Measurements from ENCODE around the gene BRD3OS.

DNA sequence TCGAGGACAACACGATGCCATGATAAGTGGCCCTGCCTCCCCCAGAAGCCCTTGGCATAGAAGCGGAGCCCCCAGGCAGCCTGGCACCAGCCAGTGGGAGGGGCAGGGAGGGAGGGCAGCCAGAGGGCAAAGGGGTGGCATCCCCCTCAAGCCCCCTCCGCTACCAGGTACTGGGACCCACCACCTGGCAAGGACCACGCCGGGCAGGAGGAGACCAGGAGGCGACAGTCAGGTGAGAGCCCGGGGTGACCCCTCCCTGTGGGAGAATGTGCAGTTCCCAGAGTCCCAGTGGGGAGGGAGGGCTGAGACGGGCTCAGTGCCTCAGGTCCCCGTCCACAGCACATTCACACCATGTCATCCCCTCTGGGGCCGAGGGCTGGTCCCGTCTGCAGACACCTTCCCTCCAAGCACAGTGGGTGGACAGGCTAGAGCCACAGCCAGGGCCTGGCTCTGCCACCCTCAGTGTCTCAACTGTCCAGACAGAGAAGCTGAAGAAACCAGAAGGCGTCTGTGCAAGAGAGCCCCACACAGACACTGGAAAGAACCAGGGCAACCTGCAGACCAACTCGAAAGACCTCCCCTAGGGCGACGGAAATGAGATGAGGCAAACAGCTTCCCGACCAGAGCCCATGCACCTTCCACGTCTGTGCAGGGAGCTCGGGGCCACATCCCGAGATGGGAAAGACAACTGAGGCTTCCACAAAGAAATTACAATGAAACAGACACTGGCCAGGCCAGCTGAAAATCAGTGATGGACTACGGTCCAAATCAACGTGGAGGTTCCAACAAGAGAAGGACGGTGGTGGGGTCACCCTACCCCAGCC is 31.4 kb downstream of the BRD3OS start:
- TF ChIP-seq ZFP30 (CRISPR knock-in tag; IDR thresholded peaks at IDR 0.05): no peak
- TF ChIP-seq ZNF70 (CRISPR knock-in tag; IDR thresholded peaks at IDR 0.05): no peak
- no peak for TF ChIP-seq RARB (CRISPR knock-in tag; IDR thresholded peaks at IDR 0.05)
- TF ChIP-seq, protein P1, sequence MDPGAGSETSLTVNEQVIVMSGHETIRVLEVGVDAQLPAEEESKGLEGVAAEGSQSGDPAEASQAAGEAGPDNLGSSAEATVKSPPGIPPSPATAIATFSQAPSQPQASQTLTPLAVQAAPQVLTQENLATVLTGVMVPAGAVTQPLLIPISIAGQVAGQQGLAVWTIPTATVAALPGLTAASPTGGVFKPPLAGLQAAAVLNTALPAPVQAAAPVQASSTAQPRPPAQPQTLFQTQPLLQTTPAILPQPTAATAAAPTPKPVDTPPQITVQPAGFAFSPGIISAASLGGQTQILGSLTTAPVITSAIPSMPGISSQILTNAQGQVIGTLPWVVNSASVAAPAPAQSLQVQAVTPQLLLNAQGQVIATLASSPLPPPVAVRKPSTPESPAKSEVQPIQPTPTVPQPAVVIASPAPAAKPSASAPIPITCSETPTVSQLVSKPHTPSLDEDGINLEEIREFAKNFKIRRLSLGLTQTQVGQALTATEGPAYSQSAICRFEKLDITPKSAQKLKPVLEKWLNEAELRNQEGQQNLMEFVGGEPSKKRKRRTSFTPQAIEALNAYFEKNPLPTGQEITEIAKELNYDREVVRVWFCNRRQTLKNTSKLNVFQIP (CRISPR knock-in tag; IDR thresholded peaks at IDR 0.05; ENCODE audit: borderline replicate concordance, low read depth): no peak
- TF ChIP-seq, protein P2, sequence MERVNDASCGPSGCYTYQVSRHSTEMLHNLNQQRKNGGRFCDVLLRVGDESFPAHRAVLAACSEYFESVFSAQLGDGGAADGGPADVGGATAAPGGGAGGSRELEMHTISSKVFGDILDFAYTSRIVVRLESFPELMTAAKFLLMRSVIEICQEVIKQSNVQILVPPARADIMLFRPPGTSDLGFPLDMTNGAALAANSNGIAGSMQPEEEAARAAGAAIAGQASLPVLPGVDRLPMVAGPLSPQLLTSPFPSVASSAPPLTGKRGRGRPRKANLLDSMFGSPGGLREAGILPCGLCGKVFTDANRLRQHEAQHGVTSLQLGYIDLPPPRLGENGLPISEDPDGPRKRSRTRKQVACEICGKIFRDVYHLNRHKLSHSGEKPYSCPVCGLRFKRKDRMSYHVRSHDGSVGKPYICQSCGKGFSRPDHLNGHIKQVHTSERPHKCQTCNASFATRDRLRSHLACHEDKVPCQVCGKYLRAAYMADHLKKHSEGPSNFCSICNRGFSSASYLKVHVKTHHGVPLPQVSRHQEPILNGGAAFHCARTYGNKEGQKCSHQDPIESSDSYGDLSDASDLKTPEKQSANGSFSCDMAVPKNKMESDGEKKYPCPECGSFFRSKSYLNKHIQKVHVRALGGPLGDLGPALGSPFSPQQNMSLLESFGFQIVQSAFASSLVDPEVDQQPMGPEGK (CRISPR knock-in tag; IDR thresholded peaks at IDR 0.05; ENCODE audit: borderline replicate concordance): no peak
- TF ChIP-seq ARNTL (CRISPR knock-in tag; IDR thresholded peaks at IDR 0.05; ENCODE audit: borderline replicate concordance, low read depth): no peak
- TF ChIP-seq ZFP3 (CRISPR knock-in tag; IDR thresholded peaks at IDR 0.05): no peak
- TF ChIP-seq, protein P3, sequence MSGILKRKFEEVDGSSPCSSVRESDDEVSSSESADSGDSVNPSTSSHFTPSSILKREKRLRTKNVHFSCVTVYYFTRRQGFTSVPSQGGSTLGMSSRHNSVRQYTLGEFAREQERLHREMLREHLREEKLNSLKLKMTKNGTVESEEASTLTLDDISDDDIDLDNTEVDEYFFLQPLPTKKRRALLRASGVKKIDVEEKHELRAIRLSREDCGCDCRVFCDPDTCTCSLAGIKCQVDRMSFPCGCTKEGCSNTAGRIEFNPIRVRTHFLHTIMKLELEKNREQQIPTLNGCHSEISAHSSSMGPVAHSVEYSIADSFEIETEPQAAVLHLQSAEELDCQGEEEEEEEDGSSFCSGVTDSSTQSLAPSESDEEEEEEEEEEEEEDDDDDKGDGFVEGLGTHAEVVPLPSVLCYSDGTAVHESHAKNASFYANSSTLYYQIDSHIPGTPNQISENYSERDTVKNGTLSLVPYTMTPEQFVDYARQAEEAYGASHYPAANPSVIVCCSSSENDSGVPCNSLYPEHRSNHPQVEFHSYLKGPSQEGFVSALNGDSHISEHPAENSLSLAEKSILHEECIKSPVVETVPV (CRISPR knock-in tag; IDR thresholded peaks at IDR 0.05): no peak
- no peak for TF ChIP-seq ZC3H10 (CRISPR knock-in tag; IDR thresholded peaks at IDR 0.05)
- TF ChIP-seq, protein P4, sequence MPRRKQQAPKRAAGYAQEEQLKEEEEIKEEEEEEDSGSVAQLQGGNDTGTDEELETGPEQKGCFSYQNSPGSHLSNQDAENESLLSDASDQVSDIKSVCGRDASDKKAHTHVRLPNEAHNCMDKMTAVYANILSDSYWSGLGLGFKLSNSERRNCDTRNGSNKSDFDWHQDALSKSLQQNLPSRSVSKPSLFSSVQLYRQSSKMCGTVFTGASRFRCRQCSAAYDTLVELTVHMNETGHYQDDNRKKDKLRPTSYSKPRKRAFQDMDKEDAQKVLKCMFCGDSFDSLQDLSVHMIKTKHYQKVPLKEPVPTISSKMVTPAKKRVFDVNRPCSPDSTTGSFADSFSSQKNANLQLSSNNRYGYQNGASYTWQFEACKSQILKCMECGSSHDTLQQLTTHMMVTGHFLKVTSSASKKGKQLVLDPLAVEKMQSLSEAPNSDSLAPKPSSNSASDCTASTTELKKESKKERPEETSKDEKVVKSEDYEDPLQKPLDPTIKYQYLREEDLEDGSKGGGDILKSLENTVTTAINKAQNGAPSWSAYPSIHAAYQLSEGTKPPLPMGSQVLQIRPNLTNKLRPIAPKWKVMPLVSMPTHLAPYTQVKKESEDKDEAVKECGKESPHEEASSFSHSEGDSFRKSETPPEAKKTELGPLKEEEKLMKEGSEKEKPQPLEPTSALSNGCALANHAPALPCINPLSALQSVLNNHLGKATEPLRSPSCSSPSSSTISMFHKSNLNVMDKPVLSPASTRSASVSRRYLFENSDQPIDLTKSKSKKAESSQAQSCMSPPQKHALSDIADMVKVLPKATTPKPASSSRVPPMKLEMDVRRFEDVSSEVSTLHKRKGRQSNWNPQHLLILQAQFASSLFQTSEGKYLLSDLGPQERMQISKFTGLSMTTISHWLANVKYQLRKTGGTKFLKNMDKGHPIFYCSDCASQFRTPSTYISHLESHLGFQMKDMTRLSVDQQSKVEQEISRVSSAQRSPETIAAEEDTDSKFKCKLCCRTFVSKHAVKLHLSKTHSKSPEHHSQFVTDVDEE (CRISPR knock-in tag; IDR thresholded peaks at IDR 0.05): no peak
- no peak for TF ChIP-seq OSR1 (CRISPR knock-in tag; IDR thresholded peaks at IDR 0.05)
- TF ChIP-seq PPARA (CRISPR knock-in tag; IDR thresholded peaks at IDR 0.05; ENCODE audit: borderline replicate concordance): no peak
- no peak for TF ChIP-seq GLIS3 (CRISPR knock-in tag; IDR thresholded peaks at IDR 0.05)

Data from SK-N-SH treated with all-trans-retinoic acid at 6 μM for 48 hours (cell line).